Measurements from ENCODE around the gene PCBP4.

The PCBP4 gene

GRCh38 chr3:51975852-51976549, 8.7 kb upstream of the PCBP4 start:
- no peak; the same call in none of the 2 replicates for TF ChIP-seq CTCF (conservative IDR thresholded peaks at IDR 0.05)
- peak overlapping the region; percentile 94 for H3K27ac ChIP-seq

GRCh38 chr3:51974963-51975851, 8.0 kb upstream of the PCBP4 start, which contains the start of gene ABHD14A:
ABHD14A (plus strand) TSS chr3:51975064; CDS start chr3:51975136, 72 bp downstream.
- no peak for TF ChIP-seq CTCF (conservative IDR thresholded peaks at IDR 0.05)
- H3K27ac ChIP-seq: peak within 1 kb of the TSS; percentile 94

GRCh38 chr3:51974277-51974962, 7.2 kb upstream of the PCBP4 start:
- TF ChIP-seq CTCF (conservative IDR thresholded peaks at IDR 0.05): peak; percentile 10; the same call in 1 of the 2 replicates
- H3K27ac ChIP-seq: peak overlapping the region; percentile 94

GRCh38 chr3:51971350-51971749, 4.1 kb upstream of the PCBP4 start:
- TF ChIP-seq CTCF (conservative IDR thresholded peaks at IDR 0.05): no peak
- no peak overlapping the region for H3K27ac ChIP-seq

- TF ChIP-seq CTCF (conservative IDR thresholded peaks at IDR 0.05): no peak
Measured at GRCh38 chr3:51970606-51971300, 3.5 kb upstream of the PCBP4 start.

GRCh38 chr3:51969841-51970240, 2.6 kb upstream of the PCBP4 start:
- TF ChIP-seq CTCF (conservative IDR thresholded peaks at IDR 0.05): no peak
- H3K27ac ChIP-seq: no peak overlapping the region

More at GRCh38 chr3:51970606-51971300, 3.5 kb upstream of the PCBP4 start:
- H3K27ac ChIP-seq: no peak overlapping the region

Data from VCaP (cell line).